HG02938 (cell line): ENCODE measurements around the gene SLC25A25.
"Not testable (repeated sequence)": the region's sequence is repeated elsewhere in the genome, so short reads cannot be mapped to it uniquely, and the experiment has no call there.

Experiments used
- ATAC-seq: cut with Tn5 transposase; IDR thresholded peaks from one replicate; pipeline ENCODE4 v1.9.1; 2021; ENCODE audit warnings: mild to moderate bottlenecking, moderate library complexity; ENCODE audit not compliant: unreplicated experiment

Gene SLC25A25

GRCh38 chr9:128051932-128052709 lies 15.9 kb upstream of the SLC25A25 start:
- no peak for ATAC-seq

- ATAC-seq: no peak
These were observed 14.5 kb upstream of the SLC25A25 start for GRCh38 chr9:128053560-128053959.

- no peak for ATAC-seq
These were observed 13.9 kb upstream of the SLC25A25 start for GRCh38 chr9:128054087-128054486.

GRCh38 chr9:128055344-128056040 lies 12.5 kb upstream of the SLC25A25 start:
- no peak for ATAC-seq

GRCh38 chr9:128056086-128056485 lies 11.9 kb upstream of the SLC25A25 start:
- ATAC-seq: no peak

GRCh38 chr9:128056887-128057723 lies 10.9 kb upstream of the SLC25A25 start:
- ATAC-seq: no peak

- no peak for ATAC-seq
These were observed 10.2 kb upstream of the SLC25A25 start for GRCh38 chr9:128057724-128058409.

- ATAC-seq: no peak
These were observed 8.6 kb upstream of the SLC25A25 start for GRCh38 chr9:128059365-128059983.

- no peak for ATAC-seq
These were observed 6.6 kb upstream of the SLC25A25 start for GRCh38 chr9:128061275-128061960.

GRCh38 chr9:128062279-128062678 lies 5.8 kb upstream of the SLC25A25 start:
- no peak for ATAC-seq

- no peak for ATAC-seq
These were observed 4.9 kb upstream of the SLC25A25 start for GRCh38 chr9:128062846-128063831.

GRCh38 chr9:128065907-128066712 lies 1.9 kb upstream of the SLC25A25 start:
- no peak for ATAC-seq

- ATAC-seq: peak; percentile 61
These were observed 1.1 kb upstream of the SLC25A25 start, which contains the start of gene NAIF1 for GRCh38 chr9:128066713-128067644. NAIF1 (minus strand) TSS chr9:128067320; CDS start chr9:128067101, 219 bp downstream.

GRCh38 chr9:128068386-128069205 lies 564 bp downstream of the SLC25A25 start:
- ATAC-seq: peak; percentile 3

- no peak for ATAC-seq
These were observed 2.8 kb downstream of the SLC25A25 start for GRCh38 chr9:128070874-128071273.

GRCh38 chr9:128071475-128071874 lies 3.4 kb downstream of the SLC25A25 start:
- not testable (repeated sequence) for ATAC-seq
